Liver (tissue), 9 donors: ENCODE measurements around the gene ARL2. TPM values are rescaled to one million over a fixed set of nuclear protein-coding genes. Genes with fewer than 3 reads are reported as not detected.

Source experiments
- DNase-seq: peaks from one replicate; pipeline ENCODE4 v3.0.0-alpha.2; 2017; ENCODE audit warnings: low spot score
- H3K27ac ChIP-seq, 2 donors: one replicate each; pipeline ENCODE4 v1.7.0; 2013; ENCODE audit warnings: inconsistent platforms in 2 of 2, low read length in 2 of 2, control low read depth in 1 of 2, low read depth in 1 of 2, mild to moderate bottlenecking in 1 of 2
- H3K27me3 ChIP-seq, 4 donors: one replicate each; pipeline versions ENCODE4 v1.6.1 to v1.7.0; 2013; ENCODE audit warnings: low read length in 3 of 4, inconsistent platforms in 1 of 4, mild to moderate bottlenecking in 1 of 4, moderate library complexity in 1 of 4; ENCODE audit not compliant: control insufficient read depth in 4 of 4, insufficient read depth in 4 of 4
- H3K36me3 ChIP-seq, 4 donors: one replicate each; pipeline versions ENCODE4 v1.6.1 to v1.7.0; 2013; ENCODE audit warnings: low read length in 3 of 4, mild to moderate bottlenecking in 3 of 4, low read depth in 1 of 4, moderate library complexity in 1 of 4; ENCODE audit not compliant: control insufficient read depth in 4 of 4, insufficient read depth in 3 of 4
- H3K4me1 ChIP-seq, 4 donors: one replicate each; pipeline versions ENCODE4 v1.6.1 to v1.7.0; 2013; ENCODE audit warnings: low read length in 3 of 4, mild to moderate bottlenecking in 3 of 4, moderate library complexity in 1 of 4; ENCODE audit not compliant: control insufficient read depth in 4 of 4, insufficient read depth in 4 of 4
- H3K4me3 ChIP-seq, 3 donors: one replicate each; pipeline versions ENCODE4 v1.6.1 to v1.7.0; 2013; ENCODE audit warnings: low read length in 3 of 3, control low read depth in 1 of 3, low read depth in 1 of 3, mild to moderate bottlenecking in 1 of 3
- H3K9ac ChIP-seq, 2 donors: one replicate each; pipeline ENCODE4 v1.7.0; 2013; ENCODE audit warnings: low read length in 2 of 2, mild to moderate bottlenecking in 2 of 2, moderate library complexity in 2 of 2, control low read depth in 1 of 2, low read depth in 1 of 2
- H3K9me3 ChIP-seq, 4 donors: one replicate each; pipeline versions ENCODE4 v1.6.1 to v1.7.0; 2013; ENCODE audit warnings: low read length in 3 of 4; ENCODE audit not compliant: control insufficient read depth in 4 of 4
- ATF3 ChIP-seq: IDR thresholded peaks from 2 replicates; pipeline ENCODE4 v1.6.1; 2016; ENCODE audit warnings: antibody characterized with exemption
- EGR1 ChIP-seq, 2 donors: IDR thresholded peaks; 2 replicates each; pipeline ENCODE4 v1.6.1; 2016 to 2018; ENCODE audit warnings: antibody characterized with exemption in 2 of 2, low read depth in 2 of 2
- FOXA1 ChIP-seq: IDR thresholded peaks from 2 replicates; pipeline ENCODE4 v1.6.1; 2016; ENCODE audit warnings: antibody characterized with exemption
- FOXA2 ChIP-seq: IDR thresholded peaks from 2 replicates; pipeline ENCODE4 v1.6.1; 2016; ENCODE audit warnings: antibody characterized with exemption
- GABPA ChIP-seq, 2 donors: IDR thresholded peaks in 1 of 2; conservative IDR thresholded peaks in 1 of 2; 2 replicates each; pipeline ENCODE4 v1.6.1; 2016; ENCODE audit warnings: antibody characterized with exemption in 2 of 2, mild to moderate bottlenecking in 1 of 2, moderate library complexity in 1 of 2
- HNF4A ChIP-seq, 2 donors: conservative IDR thresholded peaks; 2 replicates each; pipeline ENCODE4 v1.6.1; 2016; ENCODE audit warnings: antibody characterized with exemption in 2 of 2, mild to moderate bottlenecking in 2 of 2
- HNF4G ChIP-seq: IDR thresholded peaks from 2 replicates; pipeline ENCODE4 v1.6.1; 2016; ENCODE audit warnings: antibody characterized with exemption
- JUND ChIP-seq, 2 donors: IDR thresholded peaks; 2 replicates each; pipeline ENCODE4 v1.6.1; 2016; ENCODE audit warnings: antibody characterized with exemption in 2 of 2
- MAX ChIP-seq: IDR thresholded peaks from 2 replicates; pipeline ENCODE4 v1.6.1; 2016; ENCODE audit warnings: antibody characterized with exemption
- NR2F2 ChIP-seq: IDR thresholded peaks from 2 replicates; pipeline ENCODE4 v1.6.1; 2016; ENCODE audit warnings: antibody characterized with exemption
- RAD21 ChIP-seq, 2 donors: IDR thresholded peaks; 2 replicates each; pipeline ENCODE4 v1.6.1; 2016; ENCODE audit warnings: antibody characterized with exemption in 2 of 2, mild to moderate bottlenecking in 2 of 2
- REST ChIP-seq: IDR thresholded peaks from 2 replicates; pipeline ENCODE4 v1.6.1; 2016; ENCODE audit warnings: antibody characterized with exemption, mild to moderate bottlenecking
- RXRA ChIP-seq, 2 donors: IDR thresholded peaks; 2 replicates each; pipeline ENCODE4 v1.6.1; 2017 to 2018; ENCODE audit warnings: antibody characterized with exemption in 2 of 2, mild to moderate bottlenecking in 1 of 2
- SP1 ChIP-seq: IDR thresholded peaks from 2 replicates; pipeline ENCODE4 v1.6.1; 2018; ENCODE audit warnings: antibody characterized with exemption, mild to moderate bottlenecking
- TAF1 ChIP-seq: conservative IDR thresholded peaks from 2 replicates; pipeline ENCODE4 v1.6.1; 2016; ENCODE audit warnings: antibody characterized with exemption, mild to moderate bottlenecking
- YY1 ChIP-seq: IDR thresholded peaks from 2 replicates; pipeline ENCODE4 v1.6.1; 2016; ENCODE audit warnings: antibody characterized with exemption, mild to moderate bottlenecking
- ZBTB33 ChIP-seq: IDR thresholded peaks from 2 replicates; pipeline ENCODE4 v1.6.1; 2016; ENCODE audit warnings: antibody characterized with exemption
- WGBS: extraction: QIAGEN DNeasy Blood & Tissue Kit; methylation state at CpG from one replicate; pipeline ENCODE4 v1.1.7; 2013; 5-methylcytosine and 5-hydroxymethylcytosine counted together
- polyA plus RNA-seq, 2 donors: library from polyadenylated mRNA; stranded (reverse) in 1 of 2; unstranded in 1 of 2; fragments of 200-250 nt in 1 of 2; fragments of >200 nt in 1 of 2; fragmentation: Nextera tagmentation in 1 of 2; extraction: Ambion mirVana in 1 of 2; gene quantifications; one replicate each; pipeline versions ENCODE4 v1.2.1 to v1.2.3, GENCODE V29; 2013 to 2015
- total RNA-seq, 2 donors: library from RNA; depleted of rRNA; stranded (reverse); fragments of >200 nt; gene quantifications; one replicate each; pipeline ENCODE4 v1.2.3, GENCODE V29; 2014
- TF ChIP-seq, protein P1 (sequence below): fragments of 150-350 bp; IDR thresholded peaks from 2 replicates; pipeline ENCODE4 v1.5.1; 2017; ENCODE audit warnings: improper control_type of control experiment, low read depth, low read length; ENCODE audit not compliant: missing input control
- donor health status: healthy.
- donor health status: healthy.
- donor health status: healthy.
- donor health status: healthy.
- donor health status: healthy.

ARL2 gene
- total and polyA plus RNA-seq, 4 donors = 10.8 to 19.5 (median 15.0) TPM

DNA sequence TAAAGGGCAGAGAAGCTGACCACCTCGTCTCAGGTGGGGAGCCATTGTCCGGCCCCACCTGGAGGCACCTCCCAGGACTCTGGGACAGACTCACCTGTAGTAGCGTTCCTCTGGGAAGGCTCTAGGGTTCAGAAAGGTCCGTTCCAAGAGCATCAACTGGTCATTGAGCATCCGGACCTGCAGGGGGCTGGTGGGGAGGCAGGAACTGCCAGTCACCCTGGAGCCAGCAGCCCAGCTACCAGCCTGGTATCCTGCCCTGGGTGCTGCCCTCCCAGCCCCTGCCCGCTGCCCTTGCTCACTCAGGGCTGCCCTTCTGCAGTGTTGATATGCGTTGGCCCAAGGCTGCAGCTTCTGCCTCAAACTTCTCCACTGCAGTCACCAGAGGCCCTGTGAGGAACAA lies 31.8 kb downstream of the ARL2 start:
- Histone ChIP-seq H3K27me3 (no peaks in the 10 kb centered on the region), H3K36me3 (peaks cover 0 to 5% (median 2%) of the 10 kb centered on the region in 4 donors), H3K4me3 (no peak overlapping the region), H3K4me1 (peaks cover 4 to 12% (median 5%) of the 10 kb centered on the region in 4 donors), H3K9me3 (no peaks in the 10 kb centered on the region), H3K27ac (no peak overlapping the region), H3K9ac (no peak overlapping the region)
- no peak for DNase-seq
- no peak for TF ChIP-seq JUND (IDR thresholded peaks at IDR 0.05)
- TF ChIP-seq SP1 = no peak
- TF ChIP-seq YY1 = no peak
- TF ChIP-seq FOXA1 = no peak
- TF ChIP-seq RXRA (IDR thresholded peaks at IDR 0.05) = no peak
- TF ChIP-seq REST = no peak
- TF ChIP-seq HNF4G = no peak
- no peak for TF ChIP-seq ATF3
- TF ChIP-seq, protein P1, sequence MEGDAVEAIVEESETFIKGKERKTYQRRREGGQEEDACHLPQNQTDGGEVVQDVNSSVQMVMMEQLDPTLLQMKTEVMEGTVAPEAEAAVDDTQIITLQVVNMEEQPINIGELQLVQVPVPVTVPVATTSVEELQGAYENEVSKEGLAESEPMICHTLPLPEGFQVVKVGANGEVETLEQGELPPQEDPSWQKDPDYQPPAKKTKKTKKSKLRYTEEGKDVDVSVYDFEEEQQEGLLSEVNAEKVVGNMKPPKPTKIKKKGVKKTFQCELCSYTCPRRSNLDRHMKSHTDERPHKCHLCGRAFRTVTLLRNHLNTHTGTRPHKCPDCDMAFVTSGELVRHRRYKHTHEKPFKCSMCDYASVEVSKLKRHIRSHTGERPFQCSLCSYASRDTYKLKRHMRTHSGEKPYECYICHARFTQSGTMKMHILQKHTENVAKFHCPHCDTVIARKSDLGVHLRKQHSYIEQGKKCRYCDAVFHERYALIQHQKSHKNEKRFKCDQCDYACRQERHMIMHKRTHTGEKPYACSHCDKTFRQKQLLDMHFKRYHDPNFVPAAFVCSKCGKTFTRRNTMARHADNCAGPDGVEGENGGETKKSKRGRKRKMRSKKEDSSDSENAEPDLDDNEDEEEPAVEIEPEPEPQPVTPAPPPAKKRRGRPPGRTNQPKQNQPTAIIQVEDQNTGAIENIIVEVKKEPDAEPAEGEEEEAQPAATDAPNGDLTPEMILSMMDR = no peak
- TF ChIP-seq ZBTB33 = no peak
- no peak for TF ChIP-seq NR2F2
- TF ChIP-seq TAF1 = no peak
- TF ChIP-seq MAX = no peak
- no peak for TF ChIP-seq EGR1 (IDR thresholded peaks at IDR 0.05; ENCODE audit: low read depth in 2 of 2)
- no peak for TF ChIP-seq RAD21 (IDR thresholded peaks at IDR 0.05)
- no peak for TF ChIP-seq GABPA (IDR thresholded peaks at IDR 0.05 in 1 of 2, conservative IDR thresholded peaks at IDR 0.05 in 1 of 2)
- TF ChIP-seq FOXA2 = no peak
- TF ChIP-seq HNF4A (conservative IDR thresholded peaks at IDR 0.05) = no peak
- WGBS = 95% methylated on average over 7 of the region's 7 CpGs
